GM19023 (cell line): Measurements from ENCODE around the gene MAPK4.

Source experiments
- ATAC-seq: cut with Tn5 transposase; IDR thresholded peaks from one replicate; pipeline ENCODE4 v1.9.1; 2021; ENCODE audit warnings: mild to moderate bottlenecking, moderate library complexity; ENCODE audit not compliant: unreplicated experiment

MAPK4 gene

DNA sequence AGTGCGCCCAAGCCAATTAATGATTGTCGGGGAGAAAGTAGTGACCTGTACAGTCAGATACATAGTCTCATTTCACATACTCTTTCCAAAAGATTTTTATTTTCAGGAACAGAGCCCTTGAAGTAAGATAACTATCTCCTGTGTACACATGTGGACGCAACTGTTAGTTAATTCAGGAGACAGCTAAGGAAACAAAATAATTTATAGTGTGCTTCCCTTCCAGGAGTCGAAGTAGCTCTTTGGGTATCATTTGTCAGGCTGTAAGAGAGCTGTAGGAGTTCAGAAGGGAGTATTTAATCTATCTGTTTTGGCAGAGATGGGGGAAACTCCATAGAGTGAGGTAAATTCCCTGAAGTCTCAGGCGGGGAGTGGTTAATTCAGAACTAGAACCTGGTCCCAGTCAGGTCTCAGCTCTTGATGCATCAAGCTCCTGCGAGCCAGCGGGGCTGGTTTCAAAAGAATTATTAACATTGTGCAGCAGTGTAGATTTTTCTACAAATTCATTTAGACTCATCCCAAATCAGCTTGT, 63.0 kb downstream of the MAPK4 start:
- no peak for ATAC-seq

DNA sequence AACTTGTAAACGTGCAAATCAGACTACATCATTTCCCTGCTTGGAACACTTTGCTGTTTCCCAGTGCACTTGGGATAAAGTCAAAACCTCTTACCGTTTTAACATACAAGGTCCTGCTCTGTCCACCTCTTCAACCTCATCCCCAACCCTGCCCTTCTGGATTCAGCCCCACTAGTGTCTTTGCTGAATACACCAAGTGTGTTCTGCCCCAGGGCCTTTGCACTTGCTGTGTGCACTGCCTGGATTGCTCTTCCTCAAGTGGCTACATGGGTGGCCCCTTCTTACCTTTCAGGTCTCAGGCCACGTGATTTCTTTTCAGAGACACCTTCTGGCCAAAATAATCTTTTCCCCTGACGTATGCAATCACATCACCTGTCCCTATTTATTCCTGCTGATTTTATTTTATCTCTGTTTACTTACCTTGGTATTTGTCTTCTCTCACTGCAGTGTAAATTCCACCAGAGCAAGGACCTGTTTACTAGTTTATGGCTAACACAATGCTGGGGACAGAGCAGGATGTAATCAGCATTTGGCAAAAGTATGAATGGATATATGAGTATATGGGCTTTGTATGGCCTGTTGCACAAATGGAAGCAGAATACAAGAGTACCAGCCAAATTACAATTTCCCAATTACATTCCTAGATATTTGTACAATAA, 63.9 kb downstream of the MAPK4 start:
- ATAC-seq: no peak

DNA sequence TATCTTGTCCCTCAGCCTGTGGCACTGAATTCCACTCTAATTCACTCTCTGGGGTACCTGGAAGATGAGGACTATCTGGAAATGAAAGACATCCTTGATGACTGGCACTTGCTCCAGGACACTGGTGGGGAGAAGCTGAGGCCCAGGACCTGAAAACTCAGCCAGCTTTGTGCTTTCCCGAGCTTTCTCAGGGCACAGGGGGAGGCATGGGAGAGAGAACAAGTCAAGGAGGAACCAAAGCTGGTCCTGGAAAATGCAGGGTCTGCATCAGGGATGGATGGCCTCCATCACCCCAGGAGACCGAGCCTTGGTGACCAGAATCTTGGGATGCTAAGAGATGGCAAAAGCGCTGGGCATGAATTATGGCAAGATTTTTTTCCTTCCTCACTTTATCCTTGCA, 65.1 kb downstream of the MAPK4 start:
- ATAC-seq: no peak

DNA sequence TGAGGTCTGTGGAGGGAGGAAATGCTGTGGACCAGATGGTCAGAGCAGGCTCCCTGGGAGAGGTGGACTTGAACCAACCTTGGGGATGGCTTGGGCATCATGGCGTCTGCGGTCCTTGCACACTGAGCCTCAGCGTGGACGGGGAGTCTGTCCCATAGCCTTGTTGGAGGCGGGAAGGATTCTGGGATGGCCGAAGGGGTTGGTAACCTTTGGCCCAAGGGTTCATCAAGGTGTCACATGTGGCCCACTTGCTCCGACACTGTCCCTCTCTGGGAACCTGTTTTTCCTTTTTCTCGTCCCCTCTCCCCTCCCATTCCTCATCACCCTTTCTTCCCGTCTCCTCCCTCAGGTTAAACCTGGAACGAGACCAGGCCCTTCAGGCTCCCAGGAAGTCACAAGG, 66.4 kb downstream of the MAPK4 start:
- no peak for ATAC-seq

DNA sequence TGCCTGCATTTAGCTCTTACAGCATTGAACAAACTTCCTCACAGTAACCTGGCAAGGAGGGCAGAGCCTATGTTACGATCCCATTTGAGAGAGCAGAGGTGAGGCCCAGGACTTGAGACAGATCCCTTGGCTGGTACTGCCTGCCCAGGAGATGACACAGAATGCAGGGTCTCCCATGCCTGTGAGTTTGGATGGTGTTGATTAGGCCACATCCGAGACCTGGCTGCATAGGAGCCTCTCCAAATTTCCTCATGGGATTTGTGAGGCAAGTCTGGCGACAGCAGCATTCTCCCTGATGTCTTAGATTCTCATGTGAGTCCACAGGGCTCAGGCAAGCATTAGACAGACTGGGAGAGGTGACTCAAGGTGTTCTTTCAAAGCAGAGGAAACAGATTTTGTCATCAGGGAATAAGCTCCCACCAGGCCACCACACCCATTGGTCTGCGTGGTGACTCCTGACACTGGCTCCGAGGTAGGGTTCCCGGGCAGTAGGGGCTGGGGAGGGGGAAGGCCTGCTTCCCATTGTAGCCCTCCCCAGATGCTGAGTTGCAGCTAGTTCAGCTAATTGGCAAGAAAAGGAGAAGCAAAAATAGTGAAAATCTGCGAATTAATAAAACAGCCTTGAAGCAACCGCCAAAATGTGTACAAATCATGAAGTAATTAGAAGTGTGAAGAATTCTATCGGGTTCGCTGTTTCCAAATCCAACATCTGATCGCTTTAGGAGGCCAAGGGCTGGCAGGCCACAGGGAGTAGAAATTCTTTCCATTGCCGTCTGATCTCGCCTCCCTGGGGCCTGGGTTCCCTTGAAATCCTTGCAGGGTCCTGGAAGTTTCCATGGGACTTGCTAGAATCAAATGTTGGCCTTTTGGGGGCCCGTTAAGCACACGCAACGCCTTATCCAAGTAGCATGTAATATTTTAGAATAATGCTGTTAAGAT, 68.0 kb downstream of the MAPK4 start:
- ATAC-seq: no peak

DNA sequence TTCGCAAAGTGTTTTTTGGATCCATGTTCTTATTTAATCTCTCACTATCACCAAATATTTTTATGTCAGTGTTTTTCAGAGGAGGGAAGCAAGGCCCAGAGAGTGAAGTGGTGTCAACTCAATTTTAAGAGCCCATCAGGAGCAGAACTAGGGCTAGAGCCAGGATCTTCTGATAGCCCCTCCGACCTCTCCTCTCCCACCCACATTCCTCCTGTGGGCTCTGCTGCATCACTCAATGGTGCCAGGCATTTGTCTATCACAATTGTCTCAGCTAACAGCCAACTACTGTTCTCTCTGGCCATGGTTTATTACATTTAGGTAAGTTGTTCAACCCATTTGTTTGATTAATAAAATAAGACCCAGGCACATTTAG, 68.6 kb downstream of the MAPK4 start:
- no peak for ATAC-seq

DNA sequence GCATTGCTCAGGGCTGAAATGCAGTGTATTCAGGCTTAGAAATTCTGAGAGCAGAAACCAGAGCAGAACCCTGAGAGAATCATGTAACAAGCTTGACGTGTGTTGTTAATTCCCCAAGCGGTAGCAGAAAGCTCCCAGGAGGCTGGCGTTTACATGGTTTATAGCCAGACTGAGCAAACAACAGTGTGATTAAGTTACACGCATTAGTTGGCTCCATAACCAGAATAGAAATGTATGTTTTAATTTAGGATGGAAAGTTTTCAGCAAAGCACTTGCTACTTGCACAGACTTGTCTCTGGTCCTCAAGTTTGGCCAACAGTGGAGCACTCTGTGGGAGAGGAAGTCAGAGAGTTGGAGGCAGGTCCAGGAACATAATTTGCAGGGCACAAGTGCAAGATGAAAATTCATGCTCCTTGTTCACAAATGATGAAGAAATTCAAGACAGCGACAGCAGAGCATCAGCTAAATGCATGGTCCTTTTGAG, 69.3 kb downstream of the MAPK4 start:
- ATAC-seq: no peak

DNA sequence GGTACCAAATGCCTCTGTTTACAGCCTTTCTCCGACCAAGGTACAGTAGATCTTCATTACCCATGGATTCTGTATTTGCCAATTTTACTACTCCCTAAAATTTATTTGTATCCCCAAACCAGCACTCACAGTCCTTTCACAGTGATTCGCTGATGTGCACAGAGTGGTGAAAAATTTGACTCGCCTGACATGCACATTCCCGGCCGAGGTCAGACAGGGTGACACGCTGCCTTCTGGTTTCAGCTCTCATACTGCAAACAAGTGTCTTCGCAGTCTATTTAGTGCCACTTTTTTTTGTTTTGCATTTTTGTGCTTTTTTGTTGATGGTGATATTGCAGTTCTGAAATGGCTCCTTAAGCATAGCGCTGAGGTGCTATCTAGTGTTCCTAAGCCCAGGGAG, 71.0 kb downstream of the MAPK4 start:
- no peak for ATAC-seq

DNA sequence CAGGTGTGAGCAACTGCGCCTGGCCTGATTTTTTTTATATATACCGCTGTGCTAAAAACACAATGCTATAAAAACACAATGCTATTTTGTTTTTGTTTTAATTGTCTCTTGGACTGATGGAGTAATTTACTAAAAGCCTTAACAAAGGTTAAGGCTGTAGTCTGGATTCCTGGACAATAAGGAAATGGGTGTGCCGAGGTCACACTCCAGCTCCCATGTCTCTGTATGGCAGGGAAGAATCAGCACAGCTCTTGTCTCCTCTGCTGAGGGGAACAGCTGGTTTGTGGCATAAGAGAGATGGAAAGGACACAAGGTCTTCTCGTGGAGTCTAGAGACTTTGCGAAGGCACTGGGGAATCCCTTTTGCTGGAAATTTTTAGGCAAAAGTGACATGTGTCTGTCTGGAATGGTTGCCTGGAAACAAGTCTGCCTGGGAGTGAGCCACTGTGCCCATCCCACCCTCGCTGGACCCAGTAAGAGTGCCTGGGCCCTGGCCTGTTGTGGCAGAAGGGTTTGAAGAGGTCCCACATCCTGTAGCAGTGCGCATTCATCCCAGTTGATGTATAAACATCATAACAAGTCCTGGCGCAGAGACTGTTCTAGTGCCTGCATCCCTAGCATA, 73.1 kb downstream of the MAPK4 start:
- no peak for ATAC-seq

DNA sequence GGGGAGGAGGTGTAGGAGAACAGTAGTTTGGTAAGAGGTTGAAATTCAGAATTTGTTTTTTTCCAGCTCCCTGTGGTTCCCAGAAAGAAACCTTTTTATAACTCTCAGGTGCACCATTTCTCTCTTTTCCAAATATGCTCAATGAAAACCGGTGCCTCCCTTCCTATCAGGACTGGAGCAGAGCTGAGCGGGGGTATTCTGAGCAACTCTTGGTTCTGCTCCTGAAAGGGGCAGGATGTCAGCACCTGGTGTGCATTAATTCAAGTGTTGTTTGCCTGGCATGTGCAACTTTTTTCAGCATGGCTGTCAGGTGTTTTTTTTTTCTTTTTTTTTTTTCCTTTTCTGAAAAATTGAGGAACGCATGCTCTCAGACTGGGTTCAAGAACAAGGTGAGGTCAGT, 74.1 kb downstream of the MAPK4 start:
- ATAC-seq: no peak

DNA sequence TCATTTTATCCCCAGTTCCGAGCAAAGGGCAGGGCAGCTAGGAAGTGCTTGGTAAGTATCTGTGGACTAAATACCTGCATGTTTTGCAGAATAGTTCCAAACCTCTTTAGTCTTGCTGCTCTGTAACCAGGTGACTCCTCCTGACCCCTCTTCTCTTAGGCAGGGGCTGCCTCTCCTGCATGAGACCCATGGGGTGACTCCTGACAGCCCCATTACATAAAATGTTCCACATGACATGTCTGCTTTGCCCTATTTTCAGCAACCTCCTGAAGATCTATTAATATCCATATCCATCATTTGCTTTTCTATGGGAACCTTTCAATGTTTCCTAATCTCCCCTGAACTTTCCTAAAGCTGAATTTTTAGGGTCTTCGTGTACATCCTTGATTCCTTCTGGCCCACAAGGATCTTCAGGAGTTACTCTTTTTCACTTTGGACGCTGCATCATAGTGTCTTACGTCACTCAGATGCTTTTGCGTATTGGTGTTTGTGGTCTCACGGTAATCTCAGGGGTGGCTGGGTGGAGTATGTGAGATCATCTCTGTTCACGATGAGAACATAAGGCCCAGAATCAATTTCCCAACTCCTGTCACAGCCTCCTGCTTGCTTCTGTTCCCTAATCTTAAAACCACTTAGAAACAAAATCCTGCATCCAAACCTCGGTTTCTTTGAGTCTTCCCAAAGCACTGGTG, 76.6 kb downstream of the MAPK4 start:
- no peak for ATAC-seq

DNA sequence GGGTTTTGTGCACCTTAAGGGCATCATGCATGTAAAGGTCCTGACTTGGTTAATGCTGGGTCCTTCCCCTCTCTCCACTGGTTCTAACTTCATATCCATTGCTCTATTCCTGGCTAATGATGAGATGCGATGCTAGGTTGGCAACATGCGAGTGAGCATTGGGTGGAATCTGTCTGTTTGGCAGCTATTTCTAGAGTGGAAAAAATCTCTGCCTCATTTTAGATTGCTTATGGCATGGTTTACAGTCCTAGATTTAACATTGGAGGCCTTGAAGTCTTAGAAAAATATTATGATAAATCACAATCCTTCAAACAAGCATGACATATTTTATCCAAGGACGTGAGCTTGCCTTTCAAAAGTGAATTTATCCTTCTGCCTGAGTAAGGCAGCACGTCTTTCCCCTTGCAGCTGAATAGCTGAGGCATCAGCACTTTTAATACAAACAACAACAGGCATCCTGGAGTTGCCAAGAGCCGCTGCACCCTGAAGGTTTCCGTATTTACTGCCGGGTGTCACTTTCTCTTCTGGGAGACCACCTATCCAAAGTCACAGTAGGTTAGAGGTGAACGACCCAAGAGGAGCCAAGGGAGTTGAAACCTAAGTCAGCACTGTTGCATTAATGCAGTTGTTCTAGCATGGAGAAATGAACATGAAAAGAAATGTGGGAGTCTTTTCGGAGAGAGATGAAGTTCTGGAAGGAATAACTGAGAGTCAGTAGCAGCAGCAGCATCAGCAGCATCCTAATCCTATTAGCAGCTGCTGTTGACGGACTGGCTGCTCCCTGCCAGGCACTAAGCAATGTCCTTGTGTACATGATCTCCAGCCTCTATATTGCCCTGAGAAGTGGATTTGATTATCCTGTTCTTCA, 78.4 kb downstream of the MAPK4 start:
- ATAC-seq: no peak

DNA sequence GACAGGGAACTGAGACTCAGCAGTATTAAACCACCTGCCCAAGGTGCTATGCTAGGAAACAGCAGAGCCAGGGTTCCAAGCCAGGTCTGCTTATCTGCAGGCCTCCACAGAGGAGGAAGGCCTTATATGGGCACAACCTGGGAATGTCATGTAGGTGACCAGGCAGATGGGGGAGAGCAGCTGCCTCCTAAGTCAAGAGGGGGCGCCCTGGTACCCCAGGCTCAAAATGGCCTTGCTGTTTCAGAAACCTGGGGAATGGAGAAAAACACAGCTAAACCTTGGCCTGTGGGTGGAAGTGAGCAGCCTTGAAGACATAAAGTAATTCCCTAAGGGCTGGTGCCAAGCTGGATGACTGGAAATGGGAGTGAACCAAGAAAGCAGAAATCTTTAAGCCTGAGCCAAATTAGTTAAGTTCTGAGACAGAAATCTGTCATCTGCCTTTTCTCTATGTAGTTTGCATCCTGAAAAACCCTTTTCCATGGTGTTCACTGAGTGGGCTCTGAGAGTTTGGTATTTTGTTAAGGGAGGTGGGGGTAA, 79.1 kb downstream of the MAPK4 start:
- ATAC-seq: no peak

DNA sequence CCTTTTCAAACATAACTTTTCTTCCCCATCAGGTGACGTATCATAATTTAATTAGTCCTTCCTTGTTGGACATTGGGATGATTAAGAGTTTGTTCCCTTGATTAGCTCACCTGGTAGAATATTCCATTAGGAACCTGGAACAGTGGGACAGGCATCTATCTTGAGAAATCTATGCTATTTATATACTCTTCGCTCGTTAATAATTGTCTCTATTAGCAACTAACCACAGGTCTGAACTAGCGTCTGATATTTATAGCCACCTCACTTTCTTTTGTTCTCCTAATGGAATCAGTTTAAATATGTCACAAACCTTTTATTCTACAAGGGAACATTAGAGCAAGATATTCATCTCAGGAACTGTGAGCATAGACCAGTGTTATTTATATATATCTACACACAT, 79.8 kb downstream of the MAPK4 start:
- ATAC-seq: no peak

DNA sequence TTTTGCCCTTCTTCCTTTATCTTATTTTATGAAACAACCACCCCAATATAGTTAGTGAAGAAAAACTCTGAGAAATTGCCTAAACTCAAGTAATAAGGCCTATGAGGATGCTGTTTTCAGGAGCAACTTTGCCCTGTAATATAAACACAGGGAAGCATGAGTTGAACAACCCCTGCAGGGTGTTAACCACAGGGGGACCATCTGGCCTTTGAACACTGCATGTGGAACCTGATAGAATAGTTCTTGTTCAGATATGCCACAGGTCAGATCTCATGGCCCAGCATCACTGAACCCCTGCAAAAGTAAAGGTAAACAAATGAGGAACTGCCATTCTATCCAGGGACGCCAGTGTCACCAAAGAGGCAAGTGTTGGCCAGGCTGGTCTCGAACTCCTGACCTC, 82.6 kb downstream of the MAPK4 start:
- ATAC-seq: no peak

DNA sequence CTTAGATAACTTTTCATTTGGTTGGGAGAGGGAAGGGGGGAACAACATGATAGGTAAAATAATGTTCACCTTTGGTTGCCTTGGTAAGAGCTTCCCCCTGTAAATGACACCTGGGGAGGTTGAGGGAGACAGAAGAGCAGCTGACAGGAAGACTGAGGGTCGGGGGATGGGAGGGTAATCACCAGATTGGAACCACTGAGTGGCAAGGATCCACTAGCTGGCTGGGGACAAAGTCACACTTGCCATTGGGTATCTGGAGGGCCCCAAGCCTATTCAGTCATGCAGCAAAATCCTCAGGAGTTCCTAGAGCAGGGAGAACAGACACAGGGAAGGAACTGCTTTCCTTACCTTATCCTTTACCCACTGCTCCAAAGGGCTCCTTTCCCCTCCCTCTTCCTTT, 84.3 kb downstream of the MAPK4 start:
- ATAC-seq: no peak

DNA sequence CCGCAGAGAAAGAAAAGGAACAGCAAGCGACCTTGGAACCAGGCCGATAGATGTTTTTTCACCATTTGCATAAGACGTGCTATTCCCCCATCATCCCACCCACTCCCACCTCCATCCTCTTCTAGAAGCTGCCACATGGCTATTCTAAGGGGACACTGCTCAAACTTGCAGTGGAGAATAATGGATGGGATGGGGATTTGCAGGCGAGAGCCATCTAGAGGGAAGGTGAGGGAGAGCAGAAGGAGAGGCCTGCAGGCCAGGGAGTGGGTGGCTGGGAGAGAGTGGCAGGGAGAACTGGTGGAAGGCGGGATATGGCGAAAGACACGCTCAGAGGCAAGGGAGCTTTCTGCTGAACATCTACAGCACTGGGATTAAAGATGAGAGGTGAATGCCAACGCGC, 84.9 kb downstream of the MAPK4 start:
- no peak for ATAC-seq

DNA sequence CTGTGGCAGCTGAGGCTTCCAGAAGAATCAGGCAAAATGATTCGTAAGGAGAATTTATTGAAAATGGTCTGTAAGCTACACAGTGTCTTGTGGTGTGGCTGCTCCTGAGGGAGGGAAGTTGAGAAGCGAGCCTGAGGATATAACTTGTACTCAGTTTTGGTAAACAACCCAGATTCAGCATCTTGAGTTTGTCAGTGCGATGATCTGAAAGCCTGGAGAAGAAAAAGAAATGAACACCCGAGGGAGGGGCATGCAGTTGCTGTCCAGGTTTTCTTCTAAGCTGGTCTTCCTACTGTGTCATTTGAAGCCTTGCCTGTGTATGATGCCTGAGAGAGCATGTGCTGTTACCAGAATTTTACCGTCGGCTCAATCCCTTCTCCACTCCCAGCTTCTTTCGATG, 87.3 kb downstream of the MAPK4 start:
- no peak for ATAC-seq

DNA sequence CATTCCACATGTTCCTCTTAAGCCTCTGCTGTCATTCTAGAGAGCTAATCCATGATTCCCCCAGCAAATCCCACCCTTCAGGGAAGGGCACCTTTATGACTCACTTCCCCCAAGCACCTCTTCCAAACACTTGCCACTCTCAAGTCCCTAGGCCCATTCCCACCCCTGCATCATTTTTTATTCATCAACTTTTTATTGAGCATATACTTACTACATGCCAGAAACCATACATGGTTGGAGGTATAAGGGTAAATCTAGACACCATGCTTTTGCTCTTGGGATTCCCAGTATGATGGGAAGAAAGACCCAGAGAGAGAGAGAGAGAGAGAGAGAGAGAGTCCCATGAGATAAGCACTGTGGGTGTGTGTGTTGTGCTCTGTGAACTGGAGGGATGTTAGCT, 87.9 kb downstream of the MAPK4 start:
- ATAC-seq: no peak

DNA sequence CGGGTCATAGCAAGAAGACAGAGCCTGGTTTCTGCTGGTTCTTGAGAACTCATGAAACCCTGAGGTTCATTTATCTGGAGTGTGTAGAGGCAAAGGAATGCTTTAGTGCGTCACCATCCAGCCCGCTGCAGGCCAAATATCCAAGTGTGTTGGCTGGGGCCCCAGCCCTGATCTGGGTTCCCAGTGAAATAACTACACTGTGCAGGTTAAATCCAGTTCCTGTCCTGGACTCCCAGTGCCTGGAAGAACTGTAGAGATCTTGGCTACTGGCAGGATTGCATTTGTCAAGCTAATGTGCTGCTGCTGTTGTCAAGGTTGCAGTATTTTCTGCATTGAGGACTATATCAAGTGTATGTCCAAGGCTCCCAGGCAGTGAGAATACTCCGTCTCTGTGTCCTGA, 89.9 kb downstream of the MAPK4 start:
- ATAC-seq: no peak
